ENCODE results near the gene TENM3.

GRCh38 chr4:182277377-182277776 is 34.2 kb downstream of the TENM3 start:
- TF ChIP-seq CTCF (IDR thresholded peaks at IDR 0.05) (no peak), POLR2AphosphoS5 (IDR thresholded peaks at IDR 0.05) (no peak)
